Measurements from ENCODE around the gene HS6ST3. TPM values are rescaled to one million over a fixed set of nuclear protein-coding genes. Genes with fewer than 3 reads are reported as not detected.

Gene HS6ST3
- total and polyA plus RNA-seq, 2 of the 13 experiments (the other 11 are each of a cell fraction or from before 2014, with no cell fraction given), result not detected

DNA sequence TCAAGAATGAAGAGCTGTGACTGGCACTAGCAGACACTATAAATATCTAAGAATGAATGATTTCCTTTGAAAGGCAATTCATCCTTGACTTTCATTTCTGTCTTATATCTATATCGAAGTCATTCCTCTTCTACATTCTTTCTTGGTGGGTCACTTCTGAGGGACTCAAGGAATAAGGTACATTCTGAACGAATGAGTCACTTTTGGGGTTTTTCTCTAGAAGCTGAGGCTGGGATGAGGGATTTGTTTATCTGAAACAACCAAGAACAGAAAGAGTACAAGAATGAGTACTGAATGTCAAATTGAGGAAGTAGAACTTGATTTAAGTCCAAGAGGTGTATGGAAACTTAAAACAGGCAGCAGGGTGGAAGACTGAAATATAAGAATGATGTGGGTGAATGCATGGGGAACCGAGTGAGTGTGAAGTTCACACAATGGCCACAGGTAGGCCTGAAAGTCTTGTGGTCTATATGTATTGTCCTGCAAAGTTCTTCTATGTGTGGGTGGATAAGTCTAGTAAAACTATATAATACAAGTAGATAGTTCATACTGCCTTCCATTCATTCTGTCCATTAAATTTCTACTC, 560.5 kb downstream of the HS6ST3 start:
- Histone ChIP-seq H3K27ac (ENCODE audit: extremely low read length, insufficient read depth, low read length) (no peak overlapping the region), H3K4me2 (ENCODE audit: low read depth, low read length) (no peak overlapping the region), H4K20me1 (ENCODE audit: insufficient read depth, low read length) (no peaks in the 10 kb centered on the region), H2AFZ (ENCODE audit: low read length) (no peak overlapping the region), H3K79me2 (ENCODE audit: insufficient read depth, low read length) (no peaks in the 10 kb centered on the region), H3K9me3 (ENCODE audit: low read length) (peaks cover 13% of the 10 kb centered on the region), H3K4me1 (ENCODE audit: insufficient read depth, low read length) (no peaks in the 10 kb centered on the region), H3K9ac (ENCODE audit: insufficient read depth, low read depth, low read length) (no peak overlapping the region), H3K4me3 (replicated peaks in 1 of 3; ENCODE audit: insufficient read depth in 1 of 3, low read depth in 2 of 3, low read length in 3 of 3) (no peak overlapping the region), H3K36me3 (replicated peaks in 1 of 2; ENCODE audit: control insufficient read depth in 1 of 2, insufficient read depth in 2 of 2, low read length in 2 of 2) (no peaks in the 10 kb centered on the region), H3K27me3 (ENCODE audit: control insufficient read depth in 1 of 2, insufficient read depth in 2 of 2, low read length in 2 of 2) (no peaks in the 10 kb centered on the region)
- in situ Hi-C loops (cut with HindIII; ENCODE audit: extremely low pct_ligation_motif_present, low pct_unique_long_range_greater_than_20kb), result no loop called here
- WGBS (ENCODE audit: low lambda C conversion rate), result 1% methylated on average over 3 of the region's 3 CpGs
- BruUV-seq (replicated peaks), result no TSS peak
- FAIRE-seq, result no peak
- TF ChIP-seq, protein P1, sequence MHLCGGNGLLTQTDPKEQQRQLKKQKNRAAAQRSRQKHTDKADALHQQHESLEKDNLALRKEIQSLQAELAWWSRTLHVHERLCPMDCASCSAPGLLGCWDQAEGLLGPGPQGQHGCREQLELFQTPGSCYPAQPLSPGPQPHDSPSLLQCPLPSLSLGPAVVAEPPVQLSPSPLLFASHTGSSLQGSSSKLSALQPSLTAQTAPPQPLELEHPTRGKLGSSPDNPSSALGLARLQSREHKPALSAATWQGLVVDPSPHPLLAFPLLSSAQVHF (CRISPR knock-in tag; IDR thresholded peaks at IDR 0.05), result no peak
- no peak for TF ChIP-seq SMAD3 (CRISPR knock-in tag; IDR thresholded peaks at IDR 0.05)
- TF ChIP-seq, protein P2, sequence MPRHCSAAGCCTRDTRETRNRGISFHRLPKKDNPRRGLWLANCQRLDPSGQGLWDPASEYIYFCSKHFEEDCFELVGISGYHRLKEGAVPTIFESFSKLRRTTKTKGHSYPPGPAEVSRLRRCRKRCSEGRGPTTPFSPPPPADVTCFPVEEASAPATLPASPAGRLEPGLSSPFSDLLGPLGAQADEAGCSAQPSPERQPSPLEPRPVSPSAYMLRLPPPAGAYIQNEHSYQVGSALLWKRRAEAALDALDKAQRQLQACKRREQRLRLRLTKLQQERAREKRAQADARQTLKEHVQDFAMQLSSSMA (CRISPR knock-in tag; IDR thresholded peaks at IDR 0.05), result no peak
- TF ChIP-seq, protein P3, sequence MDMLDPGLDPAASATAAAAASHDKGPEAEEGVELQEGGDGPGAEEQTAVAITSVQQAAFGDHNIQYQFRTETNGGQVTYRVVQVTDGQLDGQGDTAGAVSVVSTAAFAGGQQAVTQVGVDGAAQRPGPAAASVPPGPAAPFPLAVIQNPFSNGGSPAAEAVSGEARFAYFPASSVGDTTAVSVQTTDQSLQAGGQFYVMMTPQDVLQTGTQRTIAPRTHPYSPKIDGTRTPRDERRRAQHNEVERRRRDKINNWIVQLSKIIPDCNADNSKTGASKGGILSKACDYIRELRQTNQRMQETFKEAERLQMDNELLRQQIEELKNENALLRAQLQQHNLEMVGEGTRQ (IDR thresholded peaks at IDR 0.05; ENCODE audit: low read depth, low read length), result no peak
- TF ChIP-seq, protein P3 (CRISPR knock-in tag; IDR thresholded peaks at IDR 0.05; ENCODE audit: borderline replicate concordance), result no peak
- no peak for TF ChIP-seq KDM4B (CRISPR knock-in tag; IDR thresholded peaks at IDR 0.05)
- TF ChIP-seq REL (CRISPR knock-in tag; conservative IDR thresholded peaks at IDR 0.05), result no peak
- TF ChIP-seq GABPB1 (CRISPR knock-in tag; IDR thresholded peaks at IDR 0.05), result no peak
- no peak for TF ChIP-seq ETV6 (CRISPR knock-in tag; conservative IDR thresholded peaks at IDR 0.05)
- no peak for TF ChIP-seq ZNF510 (CRISPR knock-in tag; IDR thresholded peaks at IDR 0.05; ENCODE audit: low read depth)
- no peak for TF ChIP-seq ZNF556 (CRISPR knock-in tag; IDR thresholded peaks at IDR 0.05; ENCODE audit: borderline replicate concordance)
- TF ChIP-seq ZKSCAN8 (CRISPR knock-in tag; IDR thresholded peaks at IDR 0.05; ENCODE audit: borderline replicate concordance), result no peak
- no peak for DNase-seq (ENCODE audit: low spot score)
- POLR2A ChIA-PET, result no interaction called here
- CTCF ChIA-PET (ENCODE audit: low intra/inter-chr PET ratio, low total read pairs), result no interaction called here
- no peak for ATAC-seq
- intact Hi-C loops (cut with micrococcal nuclease; ENCODE audit: unreplicated experiment), result no loop called here
